ENCODE measurements around the gene EIF4ENIF1. TPM values are rescaled to one million over a fixed set of nuclear protein-coding genes. Genes with fewer than 3 reads are reported as not detected.

EIF4ENIF1 gene
- total RNA-seq, result 27.2 TPM
- long read RNA-seq, transcript EIF4ENIF1-201 (19 exons, 3,544 nt), result major isoform, 20 of 52 reads
- long read RNA-seq, partial matches to known transcripts, result 12 of 52 reads
- long read RNA-seq, other reads (novel, unspliced or antisense), result 20 of 52 reads

- intact Hi-C loops (cut with DNase I), result no loop called here
- Histone ChIP-seq H3K9me3 (no peaks in the 10 kb centered on the region), H3K27me3 (no peaks in the 10 kb centered on the region)
Observed at GRCh38 chr22:31489632-31490495, at the start of gene EIF4ENIF1. Gene EIF4ENIF1, minus strand, starts transcription at chr22:31489842. Its CDS starts 1,124 bp downstream, at chr22:31488718.

GRCh38 chr22:31538815-31539214 lies 49.2 kb upstream of the EIF4ENIF1 start:
- Histone ChIP-seq H3K36me3 (no peaks in the 10 kb centered on the region), H3K4me3 (no peak overlapping the region), H3K4me1 (no peaks in the 10 kb centered on the region), H3K9me3 (no peaks in the 10 kb centered on the region), H3K27ac (no peak overlapping the region), H3K27me3 (no peaks in the 10 kb centered on the region)
- DNase-seq (no peak), ATAC-seq (no peak)
- TF ChIP-seq CTCF (IDR thresholded peaks at IDR 0.05), result no peak
- intact Hi-C loops (cut with DNase I), result no loop called here

More at GRCh38 chr22:31489632-31490495, at the start of gene EIF4ENIF1:
- Histone ChIP-seq H3K4me1 (peaks cover 27% of the 10 kb centered on the region), H3K4me3 (peak within 1 kb of the TSS; percentile 90), H3K27ac (peak within 1 kb of the TSS; percentile 98), H3K36me3 (peaks cover 22% of the 10 kb centered on the region)
- ATAC-seq, result peak; percentile 97
- peak; percentile 94 for DNase-seq
- TF ChIP-seq CTCF (IDR thresholded peaks at IDR 0.05), result no peak

- Histone ChIP-seq H3K4me1 (no peaks in the 10 kb centered on the region), H3K4me3 (no peak overlapping the region), H3K27ac (no peak overlapping the region), H3K9me3 (no peaks in the 10 kb centered on the region), H3K27me3 (no peaks in the 10 kb centered on the region), H3K36me3 (no peaks in the 10 kb centered on the region)
- no peak for DNase-seq
- intact Hi-C loops (cut with DNase I), result no loop called here
- no peak for TF ChIP-seq CTCF (IDR thresholded peaks at IDR 0.05)
- no peak for ATAC-seq
Observed at GRCh38 chr22:31537019-31537535, 47.4 kb upstream of the EIF4ENIF1 start.

GRCh38 chr22:31533374-31533773 lies 43.7 kb upstream of the EIF4ENIF1 start:
- Histone ChIP-seq H3K27ac (no peak overlapping the region), H3K27me3 (no peaks in the 10 kb centered on the region), H3K4me1 (no peaks in the 10 kb centered on the region), H3K36me3 (peaks cover 12% of the 10 kb centered on the region), H3K4me3 (no peak overlapping the region), H3K9me3 (no peaks in the 10 kb centered on the region)
- no peak for DNase-seq
- no peak for ATAC-seq
- no peak for TF ChIP-seq CTCF (IDR thresholded peaks at IDR 0.05)
- intact Hi-C loops (cut with DNase I), result no loop called here

- Histone ChIP-seq H3K36me3 (peaks cover 12% of the 10 kb centered on the region), H3K4me3 (no peak overlapping the region), H3K27ac (no peak overlapping the region), H3K9me3 (no peaks in the 10 kb centered on the region), H3K27me3 (no peaks in the 10 kb centered on the region), H3K4me1 (no peaks in the 10 kb centered on the region)
- intact Hi-C loops (cut with DNase I), result no loop called here
- TF ChIP-seq CTCF (IDR thresholded peaks at IDR 0.05), result no peak
- ATAC-seq, result no peak
- DNase-seq, result no peak
Observed at GRCh38 chr22:31532060-31532459, 42.4 kb upstream of the EIF4ENIF1 start.

All from upper lobe of right lung (tissue), 1 donor.